Measurements from ENCODE around the gene RPP25L. TPM values are rescaled to one million over a fixed set of nuclear protein-coding genes. Genes with fewer than 3 reads are reported as not detected.

The RPP25L gene
- total and polyA plus RNA-seq, 2 donors from 2014 or later: 21.9 to 73.8 TPM

DNA sequence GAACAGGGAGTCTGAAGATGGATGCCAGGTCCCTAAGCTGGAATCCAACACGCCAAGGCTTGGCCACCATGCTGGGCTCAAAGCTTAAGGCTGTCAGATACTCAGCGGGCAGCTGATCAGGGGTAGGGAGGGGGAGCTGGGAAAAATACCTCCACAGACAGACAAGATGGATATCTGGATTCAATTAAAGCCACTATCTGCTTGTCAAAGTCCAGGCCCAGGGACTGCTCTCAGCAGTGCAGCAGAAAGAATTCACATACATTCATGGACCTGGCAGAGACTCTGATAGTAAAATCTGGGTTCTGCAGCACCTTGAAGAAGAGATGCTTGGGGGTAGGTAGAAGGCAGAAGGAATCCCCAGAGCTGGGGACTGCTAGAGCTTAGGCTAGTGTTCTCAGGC is 3.2 kb upstream of the RPP25L start:
- Histone ChIP-seq H3K27ac (ENCODE audit: low read depth in 2 of 2, low read length in 2 of 2) (no peak overlapping the region), H3K27me3 (ENCODE audit: control insufficient read depth, insufficient read depth, low read length) (no peaks in the 10 kb centered on the region), H3K4me3 (ENCODE audit: low read length in 3 of 3) (no peak overlapping the region), H3K36me3 (ENCODE audit: control insufficient read depth in 2 of 3, insufficient read depth in 3 of 3, low read length in 3 of 3) (peaks cover 4 to 30% (median 29%) of the 10 kb centered on the region in 3 donors), H3K4me1 (ENCODE audit: control insufficient read depth in 2 of 3, insufficient read depth in 2 of 3, low read depth in 1 of 3, low read length in 3 of 3) (peaks cover 3 to 18% (median 15%) of the 10 kb centered on the region in 3 donors), H3K9ac (ENCODE audit: low read length in 3 of 3) (no peak overlapping the region), H3K9me3 (ENCODE audit: control insufficient read depth in 2 of 3, insufficient read depth in 1 of 3, low read length in 3 of 3) (no peaks in the 10 kb centered on the region)
- no peak for TF ChIP-seq CTCF (IDR thresholded peaks at IDR 0.05; ENCODE audit: borderline replicate concordance, extremely low read depth, insufficient read depth)
- no peak for DNase-seq
- FAIRE-seq: no peak
- intact Hi-C loops (cut with DNase I): no loop called here

- Histone ChIP-seq H3K27me3 (ENCODE audit: control insufficient read depth, insufficient read depth, low read length) (no peaks in the 10 kb centered on the region), H3K4me1 (ENCODE audit: control insufficient read depth in 2 of 3, insufficient read depth in 2 of 3, low read depth in 1 of 3, low read length in 3 of 3) (peaks cover 0 to 15% (median 11%) of the 10 kb centered on the region in 3 donors), H3K9me3 (ENCODE audit: control insufficient read depth in 2 of 3, insufficient read depth in 1 of 3, low read length in 3 of 3) (no peaks in the 10 kb centered on the region), H3K36me3 (ENCODE audit: control insufficient read depth in 2 of 3, insufficient read depth in 3 of 3, low read length in 3 of 3) (peaks cover 4 to 29% (median 25%) of the 10 kb centered on the region in 3 donors), H3K27ac (ENCODE audit: low read depth in 2 of 2, low read length in 2 of 2) (no peak overlapping the region), H3K4me3 (ENCODE audit: low read length in 3 of 3) (peak overlapping the region; percentile 56 to 91 (median 66)), H3K9ac (ENCODE audit: low read length in 3 of 3) (peak overlapping the region in 2 of 3 donors; percentile 41 to 88)
- intact Hi-C loops (cut with DNase I): no loop called here
- DNase-seq: peak; percentile 80 to 95 (median 87)
- peak; percentile 80 for TF ChIP-seq CTCF (IDR thresholded peaks at IDR 0.05; ENCODE audit: borderline replicate concordance, extremely low read depth, insufficient read depth)
- no peak for FAIRE-seq
Observed at GRCh38 chr9:34612788-34613390, 992 bp upstream of the RPP25L start.

GRCh38 chr9:34611251-34611810 is 566 bp downstream of the RPP25L start:
- Histone ChIP-seq H3K36me3 (ENCODE audit: control insufficient read depth in 2 of 3, insufficient read depth in 3 of 3, low read length in 3 of 3) (peaks cover 0 to 14% (median 10%) of the 10 kb centered on the region in 3 donors), H3K27me3 (ENCODE audit: control insufficient read depth, insufficient read depth, low read length) (no peaks in the 10 kb centered on the region), H3K9ac (ENCODE audit: low read length in 3 of 3) (peak overlapping the region; percentile 37 to 88 (median 57)), H3K9me3 (ENCODE audit: control insufficient read depth in 2 of 3, insufficient read depth in 1 of 3, low read length in 3 of 3) (no peaks in the 10 kb centered on the region), H3K4me3 (ENCODE audit: low read length in 3 of 3) (peak overlapping the region; percentile 56 to 91 (median 88)), H3K4me1 (ENCODE audit: control insufficient read depth in 2 of 3, insufficient read depth in 2 of 3, low read depth in 1 of 3, low read length in 3 of 3) (peaks cover 0 to 15% (median 11%) of the 10 kb centered on the region in 3 donors), H3K27ac (ENCODE audit: low read depth in 2 of 2, low read length in 2 of 2) (peak overlapping the region in 1 of 2 donors; percentile 26)
- DNase-seq (peak in 1 of 5 donors; percentile 39), FAIRE-seq (no peak)
- intact Hi-C loops (cut with DNase I): no loop called here
- TF ChIP-seq CTCF (IDR thresholded peaks at IDR 0.05; ENCODE audit: borderline replicate concordance, extremely low read depth, insufficient read depth): no peak
